ENCODE measurements around the gene CNTN1.

GRCh38 chr12:40768125-40768864, 76.1 kb downstream of the CNTN1 start:
- TF ChIP-seq POLR2A (IDR thresholded peaks at IDR 0.05), result no peak
- TF ChIP-seq CTCF (IDR thresholded peaks at IDR 0.05), result no peak

All from Peyer's patch (tissue), 4 donors.